Neutrophil (primary cell): Measurements from ENCODE around the gene PLAAT4.
"Not testable (repeated sequence)": the region's sequence is repeated elsewhere in the genome, so short reads cannot be mapped to it uniquely, and the experiment has no call there.

Source experiments
- H3K27ac ChIP-seq: fragments of 200-600 bp; sonication (generic); 2 replicates; pipeline ENCODE4 v1.5.1; 2016; ENCODE audit warnings: mild to moderate bottlenecking, moderate library complexity
- H3K27me3 ChIP-seq: fragments of 200-600 bp; sonication (generic); 2 replicates; pipeline ENCODE4 v1.6.0; 2016; ENCODE audit warnings: mild to moderate bottlenecking
- H3K36me3 ChIP-seq: fragments of 200-600 bp; sonication (generic); 2 replicates; pipeline ENCODE4 v1.5.1; 2017
- H3K4me1 ChIP-seq, 2 experiments: fragments of 200-600 bp in 1 of 2; sonication (generic) in 1 of 2; 1 replicate in 1 of 2; 2 replicates in 1 of 2; pipeline versions ENCODE4 v1.5.1 to v1.6.1; 2013 to 2016; ENCODE audit warnings: low read depth in 1 of 2, low read length in 1 of 2, mild to moderate bottlenecking in 1 of 2, moderate library complexity in 1 of 2; ENCODE audit not compliant: control insufficient read depth in 1 of 2, insufficient read depth in 1 of 2
- H3K4me3 ChIP-seq, 2 experiments: fragments of 200-600 bp in 1 of 2; sonication (generic) in 1 of 2; 1 replicate in 1 of 2; 2 replicates in 1 of 2; pipeline ENCODE4 v1.5.1; 2013 to 2016; ENCODE audit warnings: low read depth in 1 of 2, low read length in 1 of 2, mild to moderate bottlenecking in 1 of 2, moderate library complexity in 1 of 2
- H3K9me3 ChIP-seq: fragments of 200-600 bp; sonication (generic); 2 replicates; pipeline ENCODE4 v1.5.1; 2016
- TF ChIP-seq, protein P1 (sequence below): fragments of 200-600 bp; sonication (generic); IDR thresholded peaks from 2 replicates; pipeline ENCODE4 v1.5.1; 2016; ENCODE audit warnings: antibody characterized with exemption

Gene PLAAT4

DNA sequence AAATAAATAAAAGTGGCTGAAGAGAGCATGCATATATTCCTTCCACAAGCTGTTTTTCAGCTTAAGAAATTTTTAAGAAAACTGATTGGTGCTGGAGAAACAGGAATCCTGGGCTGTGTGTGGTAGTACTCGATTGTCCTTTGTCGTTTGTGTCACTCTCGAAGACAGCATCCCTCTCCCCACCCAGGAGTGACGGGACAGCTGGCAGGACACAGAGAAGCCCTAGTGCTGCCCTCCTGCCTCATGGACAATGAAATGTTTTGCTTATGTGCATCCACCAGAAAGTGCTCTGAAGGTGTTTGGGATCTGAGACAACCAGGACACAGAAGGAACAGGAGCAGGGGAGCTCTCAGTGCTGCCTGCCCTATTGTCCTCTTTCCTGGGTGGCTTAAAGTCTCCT lies 12.8 kb downstream of the PLAAT4 start:
- no peak overlapping the region for H3K4me3 ChIP-seq

GRCh38 chr11:63550156-63550700 lies 13.6 kb downstream of the PLAAT4 start:
- not testable (repeated sequence) for H3K4me1 ChIP-seq, H3K4me3 ChIP-seq, H3K36me3 ChIP-seq, H3K9me3 ChIP-seq, H3K27ac ChIP-seq
- peaks cover 11% of the 10 kb centered on the region for H3K27me3 ChIP-seq

More for the DNA sequence above, 12.8 kb downstream of the PLAAT4 start:
- Histone ChIP-seq H3K4me1 (peaks cover 4 to 7% of the 10 kb centered on the region in 2 experiments), H3K36me3 (no peaks in the 10 kb centered on the region), H3K9me3 (no peaks in the 10 kb centered on the region), H3K27me3 (peaks cover 11% of the 10 kb centered on the region), H3K27ac (no peak overlapping the region)
- TF ChIP-seq, protein P1, sequence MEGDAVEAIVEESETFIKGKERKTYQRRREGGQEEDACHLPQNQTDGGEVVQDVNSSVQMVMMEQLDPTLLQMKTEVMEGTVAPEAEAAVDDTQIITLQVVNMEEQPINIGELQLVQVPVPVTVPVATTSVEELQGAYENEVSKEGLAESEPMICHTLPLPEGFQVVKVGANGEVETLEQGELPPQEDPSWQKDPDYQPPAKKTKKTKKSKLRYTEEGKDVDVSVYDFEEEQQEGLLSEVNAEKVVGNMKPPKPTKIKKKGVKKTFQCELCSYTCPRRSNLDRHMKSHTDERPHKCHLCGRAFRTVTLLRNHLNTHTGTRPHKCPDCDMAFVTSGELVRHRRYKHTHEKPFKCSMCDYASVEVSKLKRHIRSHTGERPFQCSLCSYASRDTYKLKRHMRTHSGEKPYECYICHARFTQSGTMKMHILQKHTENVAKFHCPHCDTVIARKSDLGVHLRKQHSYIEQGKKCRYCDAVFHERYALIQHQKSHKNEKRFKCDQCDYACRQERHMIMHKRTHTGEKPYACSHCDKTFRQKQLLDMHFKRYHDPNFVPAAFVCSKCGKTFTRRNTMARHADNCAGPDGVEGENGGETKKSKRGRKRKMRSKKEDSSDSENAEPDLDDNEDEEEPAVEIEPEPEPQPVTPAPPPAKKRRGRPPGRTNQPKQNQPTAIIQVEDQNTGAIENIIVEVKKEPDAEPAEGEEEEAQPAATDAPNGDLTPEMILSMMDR = no peak

DNA sequence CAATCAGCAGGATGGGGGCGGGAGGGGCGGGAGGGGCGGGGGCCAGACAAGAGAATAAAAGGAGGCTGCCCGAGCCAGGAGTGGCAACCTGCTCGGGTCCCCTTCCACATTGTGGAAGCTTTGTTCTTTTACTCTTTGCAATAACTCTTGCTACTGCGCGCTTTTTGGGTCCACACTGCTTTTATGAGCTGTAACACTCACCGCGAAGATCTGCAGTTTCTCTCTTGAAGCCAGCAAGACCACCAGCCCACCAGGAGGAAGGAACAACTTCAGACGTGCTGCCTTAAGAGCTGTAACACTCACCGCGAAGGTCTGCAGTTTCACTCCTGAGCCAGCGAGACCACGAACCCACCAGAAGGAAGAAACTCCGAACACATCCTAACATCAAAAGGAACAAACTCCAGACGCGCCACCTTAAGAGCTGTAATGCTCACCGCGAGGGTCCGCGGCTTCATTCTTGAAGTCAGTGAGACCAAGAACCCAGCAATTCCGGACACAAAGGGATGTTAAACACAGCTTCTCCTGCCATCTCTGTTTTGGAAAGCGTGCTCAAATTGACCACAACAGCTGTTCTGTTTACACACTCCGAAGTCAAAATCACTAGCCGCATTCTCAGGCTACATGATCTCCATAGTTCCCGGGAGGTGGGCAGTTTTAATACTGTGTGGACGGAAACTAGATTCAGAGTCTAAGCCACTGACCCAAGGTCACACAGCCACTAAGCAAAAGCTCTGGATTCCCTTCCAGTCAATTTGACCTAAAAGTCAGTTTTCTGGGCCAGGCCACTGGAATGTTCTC lies 14.7 kb downstream of the PLAAT4 start:
- H3K36me3 ChIP-seq = no peaks in the 10 kb centered on the region
- peaks cover 4 to 7% of the 10 kb centered on the region in 2 experiments for H3K4me1 ChIP-seq
- peaks cover 11% of the 10 kb centered on the region for H3K27me3 ChIP-seq
- H3K4me3 ChIP-seq = no peak overlapping the region
- H3K9me3 ChIP-seq = no peaks in the 10 kb centered on the region
- TF ChIP-seq, protein P1 = no peak
- no peak overlapping the region for H3K27ac ChIP-seq

DNA sequence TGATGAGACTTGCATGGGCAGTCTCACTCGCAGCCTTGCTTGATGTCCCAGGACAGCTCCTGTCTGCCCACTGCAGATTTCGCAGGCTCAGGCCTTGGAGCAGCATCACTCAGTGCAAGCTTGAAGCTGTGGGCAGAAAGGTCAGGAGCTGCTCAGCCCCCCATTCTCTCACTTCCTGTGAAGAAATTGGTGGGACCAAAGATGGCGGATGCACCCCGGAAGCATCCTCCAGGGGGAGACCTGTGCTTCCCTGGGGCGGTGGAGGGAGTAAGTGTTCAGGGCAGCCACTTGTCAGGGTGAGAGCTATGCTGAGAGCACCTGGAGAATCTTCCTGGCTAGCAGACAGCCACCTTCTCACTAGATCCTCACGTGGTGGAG lies 15.3 kb downstream of the PLAAT4 start:
- no peak overlapping the region for H3K4me3 ChIP-seq
- H3K27ac ChIP-seq = no peak overlapping the region
- H3K4me1 ChIP-seq = peaks cover 4 to 7% of the 10 kb centered on the region in 2 experiments
- peaks cover 11% of the 10 kb centered on the region for H3K27me3 ChIP-seq
- no peaks in the 10 kb centered on the region for H3K9me3 ChIP-seq
- H3K36me3 ChIP-seq = no peaks in the 10 kb centered on the region
- TF ChIP-seq, protein P1 = no peak

DNA sequence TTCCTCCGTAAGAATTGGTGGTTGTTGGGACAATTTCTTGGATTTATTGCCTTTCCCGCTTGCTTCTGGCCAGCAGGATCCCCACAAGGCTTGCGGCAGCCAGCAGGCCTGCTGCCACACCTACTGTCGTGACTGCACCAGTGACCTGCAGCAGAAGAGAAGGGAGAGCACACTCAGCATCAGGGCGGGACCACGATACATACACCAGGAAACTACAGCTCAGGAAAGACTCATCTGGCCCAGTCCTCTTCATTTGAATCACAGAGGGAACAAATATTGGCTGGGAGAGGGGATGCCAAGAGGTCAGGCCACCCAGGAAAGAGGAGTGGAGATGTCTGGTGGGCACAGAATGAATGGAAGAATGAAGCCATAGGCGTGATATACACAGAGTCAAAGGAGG lies 16.3 kb downstream of the PLAAT4 start:
- no peak overlapping the region for H3K4me3 ChIP-seq
- H3K36me3 ChIP-seq = no peaks in the 10 kb centered on the region
- H3K27ac ChIP-seq = no peak overlapping the region
- TF ChIP-seq, protein P1 = no peak
- H3K27me3 ChIP-seq = peaks cover 11% of the 10 kb centered on the region
- no peaks in the 10 kb centered on the region for H3K9me3 ChIP-seq
- H3K4me1 ChIP-seq = peaks cover 4 to 7% of the 10 kb centered on the region in 2 experiments

DNA sequence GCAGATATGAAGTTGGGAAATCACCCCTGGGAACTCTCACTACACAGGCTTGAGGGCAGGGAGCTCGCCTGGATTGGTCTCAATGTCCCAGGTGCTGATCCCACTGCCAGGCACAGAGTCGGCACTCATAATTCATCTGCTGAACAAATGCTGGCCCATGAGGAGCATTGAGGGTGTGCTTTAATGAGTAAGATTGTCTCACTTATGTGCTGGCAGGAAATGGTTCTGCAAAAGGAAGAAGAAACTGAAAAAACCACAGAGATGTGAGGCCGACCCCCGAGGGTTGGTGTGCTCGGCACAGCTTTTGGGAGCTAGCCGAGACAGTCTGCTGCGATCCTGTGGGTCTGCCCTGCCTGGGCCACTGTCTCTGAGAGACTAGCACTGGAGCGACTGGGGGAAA lies 17.2 kb downstream of the PLAAT4 start:
- TF ChIP-seq, protein P1 = no peak
- no peak overlapping the region for H3K27ac ChIP-seq
- no peak overlapping the region for H3K4me3 ChIP-seq
- H3K27me3 ChIP-seq = peaks cover 11% of the 10 kb centered on the region
- peaks cover 4 to 7% of the 10 kb centered on the region in 2 experiments for H3K4me1 ChIP-seq
- no peaks in the 10 kb centered on the region for H3K9me3 ChIP-seq
- H3K36me3 ChIP-seq = no peaks in the 10 kb centered on the region
